KOPT-K1 (cell line): ENCODE results near the gene LRRC8C.

Experiments
- H3K27ac ChIP-seq: fragments of 200-600 bp; sonication (generic); 2 replicates; pipeline ENCODE4 v1.5.1; 2016; ENCODE audit warnings: antibody characterized with exemption, mild to moderate bottlenecking, low read depth, low read length; ENCODE audit not compliant: poor library complexity, severe bottlenecking
- H3K36me3 ChIP-seq: fragments of 200-600 bp; sonication (generic); 2 replicates; pipeline ENCODE4 v1.5.1; 2017; ENCODE audit warnings: antibody characterized with exemption, mild to moderate bottlenecking, low read length, moderate library complexity; ENCODE audit not compliant: insufficient read depth
- H3K9me3 ChIP-seq: fragments of 200-600 bp; sonication (generic); 2 replicates; pipeline ENCODE4 v1.5.1; 2017; ENCODE audit warnings: antibody characterized with exemption, low read length, mild to moderate bottlenecking; ENCODE audit not compliant: insufficient read depth, poor library complexity, severe bottlenecking

LRRC8C gene

GRCh38 chr1:89710498-89711139 lies 77.7 kb downstream of the LRRC8C start:
- Histone ChIP-seq H3K9me3 (no peaks in the 10 kb centered on the region), H3K27ac (no peak overlapping the region), H3K36me3 (0 out of 2 replicates have a peak, but pooled peaks cover 7% of the 10 kb centered on the region)

- no peaks in the 10 kb centered on the region for H3K9me3 ChIP-seq
- 0 out of 2 replicates have a peak, but pooled peaks cover 7% of the 10 kb centered on the region for H3K36me3 ChIP-seq
- no peak overlapping the region for H3K27ac ChIP-seq
Observed at GRCh38 chr1:89711140-89711778, 78.3 kb downstream of the LRRC8C start.

- no peak overlapping the region for H3K27ac ChIP-seq
- H3K36me3 ChIP-seq, result 0 out of 2 replicates have a peak, but pooled peaks cover 7% of the 10 kb centered on the region
- no peaks in the 10 kb centered on the region for H3K9me3 ChIP-seq
Observed at GRCh38 chr1:89712420-89712819, 79.5 kb downstream of the LRRC8C start.

- Histone ChIP-seq H3K36me3 (0 out of 2 replicates have a peak, but pooled peaks cover 7% of the 10 kb centered on the region), H3K9me3 (no peaks in the 10 kb centered on the region), H3K27ac (no peak overlapping the region)
Observed at GRCh38 chr1:89715677-89716076, 82.8 kb downstream of the LRRC8C start.

- no peak overlapping the region for H3K27ac ChIP-seq
Observed at GRCh38 chr1:89719502-89720306, 86.8 kb downstream of the LRRC8C start.

GRCh38 chr1:89720839-89721238 lies 87.9 kb downstream of the LRRC8C start:
- no peaks in the 10 kb centered on the region for H3K9me3 ChIP-seq
- no peak overlapping the region for H3K27ac ChIP-seq
- no peaks in the 10 kb centered on the region for H3K36me3 ChIP-seq

More at GRCh38 chr1:89719502-89720306, 86.8 kb downstream of the LRRC8C start:
- Histone ChIP-seq H3K9me3 (no peaks in the 10 kb centered on the region), H3K36me3 (no peaks in the 10 kb centered on the region)

GRCh38 chr1:89721351-89721750 lies 88.4 kb downstream of the LRRC8C start:
- Histone ChIP-seq H3K9me3 (no peaks in the 10 kb centered on the region), H3K36me3 (no peaks in the 10 kb centered on the region), H3K27ac (no peak overlapping the region)

- Histone ChIP-seq H3K9me3 (no peaks in the 10 kb centered on the region), H3K36me3 (no peaks in the 10 kb centered on the region), H3K27ac (no peak overlapping the region)
Observed at GRCh38 chr1:89723144-89723543, 90.2 kb downstream of the LRRC8C start.

GRCh38 chr1:89723863-89724262 lies 90.9 kb downstream of the LRRC8C start:
- Histone ChIP-seq H3K9me3 (no peaks in the 10 kb centered on the region), H3K27ac (no peak overlapping the region), H3K36me3 (no peaks in the 10 kb centered on the region)

- Histone ChIP-seq H3K27ac (no peak overlapping the region), H3K9me3 (no peaks in the 10 kb centered on the region), H3K36me3 (no peaks in the 10 kb centered on the region)
Observed at GRCh38 chr1:89724369-89725010, 91.6 kb downstream of the LRRC8C start.

- H3K27ac ChIP-seq, result no peak overlapping the region
Observed at GRCh38 chr1:89725011-89725370, 92.1 kb downstream of the LRRC8C start.

GRCh38 chr1:89725631-89726030 lies 92.7 kb downstream of the LRRC8C start:
- Histone ChIP-seq H3K36me3 (no peaks in the 10 kb centered on the region), H3K9me3 (no peaks in the 10 kb centered on the region), H3K27ac (no peak overlapping the region)

More at GRCh38 chr1:89725011-89725370, 92.1 kb downstream of the LRRC8C start:
- Histone ChIP-seq H3K36me3 (no peaks in the 10 kb centered on the region), H3K9me3 (no peaks in the 10 kb centered on the region)

- Histone ChIP-seq H3K27ac (no peak overlapping the region), H3K36me3 (no peaks in the 10 kb centered on the region), H3K9me3 (no peaks in the 10 kb centered on the region)
Observed at GRCh38 chr1:89727517-89728312, 94.8 kb downstream of the LRRC8C start.

- Histone ChIP-seq H3K36me3 (no peaks in the 10 kb centered on the region), H3K9me3 (no peaks in the 10 kb centered on the region), H3K27ac (no peak overlapping the region)
Observed at GRCh38 chr1:89728381-89728780, 95.5 kb downstream of the LRRC8C start.
